Midbrain (tissue), 1 donor: ENCODE results near the gene NFIA.

ENCODE experiments used
- DNase-seq: peaks from one replicate; lab custom pipeline; 2025; lab: John Stamatoyannopoulos, UW

NFIA gene

DNA sequence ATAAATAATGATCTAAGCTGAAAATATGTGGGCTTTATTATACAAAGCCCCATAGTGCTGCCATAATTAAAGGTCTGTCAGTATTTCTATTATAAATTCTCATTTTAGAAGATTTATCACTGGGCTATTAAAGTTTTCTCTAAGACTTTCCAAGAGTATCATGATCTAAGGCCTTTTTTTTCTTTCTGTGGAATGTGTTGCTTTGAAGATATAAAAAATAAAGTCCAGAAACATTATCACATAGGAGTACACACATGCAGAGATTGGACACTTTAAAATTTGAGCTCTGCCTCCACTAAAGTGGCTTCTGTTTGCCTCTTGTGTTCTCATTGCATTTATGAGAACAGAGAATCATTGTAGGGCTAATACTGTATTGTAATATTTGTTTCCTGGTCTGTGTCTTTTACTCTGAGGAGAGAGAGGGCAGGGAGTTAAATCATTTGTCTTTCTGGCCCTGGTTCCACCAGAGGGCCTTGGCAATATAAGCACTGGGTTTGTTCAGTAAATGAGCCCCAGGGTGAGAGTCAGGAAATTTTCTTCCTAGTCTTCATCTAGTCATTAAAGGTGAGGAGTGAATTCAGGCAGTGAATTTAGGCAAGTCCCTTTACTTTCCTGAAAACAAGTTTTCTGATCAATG is 70.2 kb downstream of the NFIA start:
- no peak for DNase-seq

DNA sequence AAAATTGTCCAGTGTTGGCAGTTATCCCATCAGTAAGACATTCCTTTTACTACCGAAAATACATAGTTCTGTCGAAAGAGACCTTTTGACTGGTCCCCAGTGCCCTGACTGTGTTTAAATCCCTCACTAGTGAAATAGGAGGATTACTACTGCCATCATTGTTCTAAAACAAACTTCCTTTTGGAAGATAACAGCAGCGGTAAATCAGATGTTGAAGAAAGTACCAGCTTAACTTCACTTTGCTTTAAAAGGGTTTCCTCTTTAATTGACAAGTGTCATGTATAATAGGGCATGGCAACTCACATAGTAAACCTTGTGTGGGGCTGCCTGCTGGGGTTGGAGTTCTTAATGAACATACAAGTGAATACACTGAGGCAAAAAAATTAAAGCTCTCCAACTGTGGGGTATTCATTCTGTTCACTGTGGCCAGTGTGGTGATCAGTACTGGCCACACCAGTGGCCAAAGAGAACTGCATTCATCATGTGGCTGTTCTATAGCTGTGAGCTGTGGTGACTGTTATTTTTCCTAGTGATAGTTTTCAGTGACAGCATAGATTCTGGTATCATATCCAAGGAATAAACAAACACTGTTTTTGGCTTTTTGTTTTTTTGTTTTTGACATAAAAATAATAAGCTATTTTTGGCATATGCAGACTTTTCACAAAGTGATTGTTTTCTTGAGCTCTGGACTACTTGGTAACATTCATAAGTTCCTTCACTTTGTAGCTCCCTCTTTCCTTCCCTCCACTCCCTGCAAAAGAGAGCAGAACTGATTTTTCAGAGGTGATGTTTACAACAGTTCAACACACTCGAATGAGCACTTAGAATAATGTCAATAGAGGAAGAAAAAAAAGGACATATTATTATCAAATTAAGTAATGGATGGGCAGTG is 74.5 kb downstream of the NFIA start:
- no peak for DNase-seq

DNA sequence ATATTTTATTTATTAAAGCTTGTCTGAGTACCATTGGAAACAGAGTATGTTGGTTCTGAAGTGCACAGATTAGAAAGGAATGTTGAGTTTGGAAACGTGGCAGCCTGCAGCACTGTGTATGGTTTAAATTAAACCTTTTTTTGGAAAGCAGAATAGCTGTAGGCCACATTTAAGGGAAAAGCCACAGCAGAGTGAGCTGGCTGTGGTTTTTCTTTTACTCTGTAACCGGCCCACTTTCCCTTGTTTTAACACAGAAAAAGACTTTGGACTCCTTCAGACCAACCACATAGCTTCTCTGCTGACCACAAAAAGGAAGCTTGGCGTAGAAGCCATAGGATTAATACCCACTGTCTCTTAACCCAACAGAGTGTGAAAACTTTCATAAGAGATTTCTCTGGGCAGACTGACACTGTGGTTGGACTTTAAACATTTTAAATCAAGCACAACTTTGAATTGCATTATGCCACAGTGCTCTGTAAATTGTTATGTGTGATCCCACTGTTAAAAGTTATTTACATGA is 75.2 kb downstream of the NFIA start:
- DNase-seq = no peak

DNA sequence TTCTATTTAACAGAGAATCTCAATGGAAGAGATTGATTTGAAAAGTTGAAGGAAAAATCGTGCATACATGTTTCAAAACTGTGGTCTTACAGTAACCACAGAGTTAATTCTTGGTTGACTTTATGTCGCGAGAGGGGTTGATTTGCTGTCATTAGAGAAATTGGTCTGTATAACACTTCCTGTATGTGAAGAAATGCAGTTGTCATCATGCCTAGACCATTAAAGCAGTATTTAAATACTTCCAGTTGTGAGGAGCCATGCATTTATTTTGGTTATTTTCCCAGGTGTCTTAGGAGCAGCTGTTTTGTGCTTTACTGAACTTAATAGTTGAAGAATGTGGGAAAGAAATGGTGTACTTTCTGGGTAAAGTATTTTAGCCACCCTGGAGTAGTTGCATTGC is 76.2 kb downstream of the NFIA start:
- no peak for DNase-seq

DNA sequence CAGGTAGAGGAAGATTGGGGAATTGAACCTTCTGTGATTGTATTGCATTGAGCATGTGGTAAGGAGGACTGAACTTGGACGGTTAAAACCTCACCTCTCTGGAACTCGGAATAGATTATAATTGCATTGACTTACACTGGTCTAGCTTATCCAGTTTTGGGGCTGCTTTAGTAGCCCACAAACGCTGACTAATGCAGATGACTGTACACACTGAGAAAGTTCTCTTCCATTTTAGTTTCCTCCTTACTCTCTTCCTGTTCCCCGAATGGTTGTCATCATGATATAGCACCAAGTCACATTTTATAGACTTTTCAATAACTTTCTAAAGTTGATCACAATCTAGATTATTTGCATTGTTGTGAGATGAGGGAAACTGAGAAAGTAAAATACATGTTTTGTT is 78.2 kb downstream of the NFIA start:
- DNase-seq = no peak

DNA sequence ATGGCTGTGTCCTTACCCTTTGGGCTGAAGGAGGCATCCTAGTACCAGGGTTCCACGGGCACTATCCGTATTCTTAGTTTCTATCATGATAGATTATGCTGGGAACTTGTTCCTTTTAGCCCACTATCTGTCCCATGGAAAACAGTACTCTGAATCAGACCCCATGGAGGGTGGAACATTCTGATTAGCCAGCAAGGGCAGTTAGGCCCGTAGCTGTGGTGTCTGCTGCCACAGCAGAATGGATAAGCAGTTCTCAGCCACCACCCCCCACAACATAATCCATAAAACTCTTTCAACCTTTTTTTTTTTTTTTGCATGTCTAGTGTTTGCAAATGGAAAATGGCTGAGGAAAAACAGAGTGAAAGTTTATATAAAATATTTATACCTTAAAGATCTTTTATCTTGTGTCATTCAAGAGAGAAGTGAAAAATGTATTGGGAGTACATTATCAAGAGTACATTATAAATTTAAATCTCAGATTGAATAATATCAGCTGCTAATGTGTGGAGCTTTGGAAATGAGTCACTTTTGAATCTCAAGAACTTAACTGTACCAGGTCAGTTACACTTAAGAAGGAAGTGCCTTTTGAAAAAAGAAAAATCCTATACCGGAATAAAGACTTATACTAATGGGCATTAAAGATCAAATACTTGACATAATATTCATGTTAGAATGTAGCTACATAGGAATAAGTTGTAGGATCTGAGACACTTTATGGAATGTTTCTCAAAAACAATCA is 80.3 kb downstream of the NFIA start:
- DNase-seq = no peak

DNA sequence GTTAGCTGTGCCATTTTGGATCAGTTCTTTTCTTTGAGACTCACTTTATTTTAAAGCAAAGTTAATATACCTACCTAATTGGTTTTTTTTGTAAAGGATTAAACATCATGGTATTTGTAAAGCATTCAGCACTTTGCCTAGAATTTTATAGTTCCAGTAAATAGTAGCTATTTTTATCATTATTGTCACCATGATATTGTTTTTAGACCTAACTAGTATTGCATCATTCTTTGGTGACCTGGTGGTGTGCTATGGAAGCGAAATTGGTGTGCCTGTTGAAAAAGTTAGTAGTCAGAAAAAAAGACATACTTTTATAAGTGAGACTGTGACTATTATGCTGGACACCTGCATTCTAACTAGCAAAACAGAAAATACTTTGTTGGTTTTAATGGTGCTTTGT is 81.0 kb downstream of the NFIA start:
- no peak for DNase-seq

DNA sequence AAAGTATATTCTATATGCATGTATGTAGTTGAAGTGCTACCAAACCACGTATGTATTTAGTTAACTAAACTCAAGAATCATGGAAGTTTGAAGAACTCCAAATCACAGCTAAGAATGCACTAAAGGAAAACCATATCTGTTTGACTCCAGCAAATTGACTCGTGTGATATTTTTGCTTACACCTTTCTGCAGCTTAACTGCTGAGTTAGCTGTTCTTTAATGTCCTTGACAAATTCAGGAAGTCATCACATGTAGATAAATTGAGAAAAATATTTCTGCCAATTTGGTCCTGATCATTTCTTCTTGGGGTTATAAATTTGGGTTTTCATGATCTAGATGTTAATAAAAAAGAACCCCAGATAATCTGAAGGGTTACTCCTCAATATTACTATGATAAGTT is 83.0 kb downstream of the NFIA start:
- DNase-seq = no peak

DNA sequence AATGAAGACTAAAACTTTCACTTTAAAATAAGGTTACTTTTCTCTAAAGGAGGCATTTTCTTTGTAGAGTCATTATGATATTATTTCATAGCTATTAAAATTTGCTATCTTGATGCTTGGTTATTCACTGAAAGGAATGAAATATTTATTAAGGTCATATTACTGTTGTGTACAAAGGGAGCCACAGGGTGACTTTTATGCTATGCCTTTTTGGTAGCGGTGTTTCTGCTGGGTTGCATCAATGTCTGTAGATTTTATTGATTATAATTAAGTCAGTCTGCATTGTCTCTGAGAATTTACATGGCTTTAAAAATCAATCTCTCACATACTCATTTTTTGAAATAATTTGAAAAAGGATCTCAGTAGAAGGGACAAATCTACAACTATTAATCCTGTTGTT is 84.9 kb downstream of the NFIA start:
- no peak for DNase-seq

DNA sequence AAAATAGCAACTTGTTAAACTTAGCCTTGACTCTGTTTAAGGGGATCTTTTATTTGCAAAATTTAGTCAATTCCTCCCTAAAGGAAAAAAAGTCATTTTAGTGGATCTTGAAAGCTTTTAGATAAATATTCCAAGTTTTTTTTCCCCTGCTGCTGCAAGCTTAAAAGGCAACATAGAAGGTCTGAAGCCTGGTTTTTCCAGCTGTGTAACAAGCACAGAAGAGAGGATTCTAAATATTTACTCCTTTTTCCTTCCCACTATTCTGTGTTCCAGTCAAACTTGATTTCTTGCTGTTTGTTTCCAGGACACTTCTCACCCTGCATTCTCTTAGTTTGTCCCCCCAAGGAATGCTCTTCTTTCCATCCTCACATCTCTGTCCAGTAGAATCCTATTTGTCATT is 86.7 kb downstream of the NFIA start:
- DNase-seq = no peak

DNA sequence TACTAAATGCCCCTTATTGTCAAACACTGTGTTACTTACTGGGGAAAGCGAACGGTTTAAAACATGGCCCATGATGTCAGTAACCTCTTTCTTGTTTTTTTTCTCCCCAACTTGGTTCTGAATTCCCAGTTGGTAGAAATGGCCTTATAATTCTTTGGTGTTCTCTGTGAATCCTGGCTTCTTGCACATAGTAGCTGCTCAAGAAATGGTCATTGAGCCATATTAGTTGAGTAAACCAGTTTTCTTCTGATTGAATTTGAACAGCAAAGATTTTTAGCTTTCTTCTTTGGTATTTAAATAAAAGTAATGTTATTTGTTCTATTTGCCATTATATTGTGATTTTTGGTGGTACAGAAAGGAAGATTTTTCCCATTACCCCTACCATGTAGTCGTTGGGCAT is 87.3 kb downstream of the NFIA start:
- DNase-seq = no peak

DNA sequence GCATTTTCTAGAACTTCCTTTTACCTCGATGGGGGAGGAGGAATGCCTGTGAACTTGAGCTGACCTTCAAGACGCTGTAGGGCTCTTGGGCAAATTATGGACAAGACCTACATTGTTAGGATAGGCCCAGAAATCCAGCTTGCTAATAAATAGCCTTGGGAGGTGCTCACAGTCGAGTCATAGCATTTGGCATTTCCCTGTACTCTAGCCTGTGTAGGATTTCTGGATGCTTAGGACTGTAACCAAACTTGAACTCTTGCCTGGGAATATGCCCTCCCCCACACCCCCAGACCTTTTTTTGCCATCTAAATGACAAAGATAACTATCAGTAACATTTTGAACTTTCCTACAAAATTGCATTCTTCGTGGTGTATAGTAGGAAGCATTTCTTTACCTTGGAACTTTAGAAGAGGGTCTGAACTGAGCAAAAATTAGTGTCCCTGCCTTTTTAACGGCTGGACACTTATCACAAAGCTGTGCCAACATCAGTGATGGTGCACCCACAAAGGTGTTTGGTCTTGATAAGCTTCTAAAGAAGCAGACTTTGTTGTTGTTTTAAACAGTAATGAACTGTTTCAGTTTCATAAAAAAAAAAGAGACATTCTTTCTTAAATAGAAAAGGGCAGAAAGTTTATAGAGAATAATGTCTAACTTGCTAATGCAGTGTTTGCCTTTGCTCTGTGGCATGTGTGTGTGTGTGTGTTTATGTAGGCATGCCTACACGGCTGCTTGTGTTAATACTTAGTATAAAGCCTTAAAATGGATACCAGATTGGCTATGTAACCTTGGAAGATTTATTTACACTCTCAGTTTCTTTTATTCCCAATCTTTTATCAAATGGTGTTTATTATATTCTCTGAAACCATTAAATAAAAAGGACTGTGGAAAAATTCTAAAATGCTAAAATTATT is 88.2 kb downstream of the NFIA start:
- no peak for DNase-seq

DNA sequence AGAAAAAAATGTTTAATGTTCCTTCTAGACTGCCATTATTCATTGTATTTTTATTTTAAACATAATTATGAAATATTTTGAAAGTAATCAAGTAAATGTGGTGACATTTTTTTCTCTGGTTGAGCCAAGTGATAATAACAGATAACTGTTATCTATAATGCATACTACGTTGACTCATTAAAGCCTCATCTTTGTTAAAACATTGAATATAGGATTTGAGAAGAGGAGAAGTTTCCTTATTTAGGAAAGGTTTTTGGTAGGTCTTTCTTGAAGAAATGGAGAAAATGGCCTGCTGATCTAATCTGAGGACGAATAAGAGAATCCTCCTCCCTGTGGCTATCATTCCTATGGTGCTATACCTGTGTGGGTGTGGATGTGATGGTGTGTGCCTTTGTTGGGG is 89.0 kb downstream of the NFIA start:
- no peak for DNase-seq

DNA sequence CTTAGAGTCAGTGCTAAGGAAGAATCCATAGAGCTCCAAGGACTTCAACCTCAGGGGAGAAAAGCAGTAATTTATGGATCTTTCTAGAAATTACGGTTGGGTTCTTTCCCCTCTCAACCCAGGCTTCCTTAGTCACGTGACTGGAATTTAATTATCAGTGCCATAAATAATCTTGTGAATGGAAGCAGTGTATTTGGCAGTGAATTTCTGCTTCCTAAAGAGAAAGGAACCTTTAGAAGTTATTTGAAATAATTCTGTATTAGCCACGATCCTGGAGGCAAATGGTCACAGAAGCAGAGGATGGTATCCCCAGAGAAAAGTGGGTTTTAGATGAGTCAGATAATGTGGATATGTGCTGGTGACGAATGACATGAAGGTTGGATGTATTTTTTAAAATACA is 89.6 kb downstream of the NFIA start:
- DNase-seq = no peak

DNA sequence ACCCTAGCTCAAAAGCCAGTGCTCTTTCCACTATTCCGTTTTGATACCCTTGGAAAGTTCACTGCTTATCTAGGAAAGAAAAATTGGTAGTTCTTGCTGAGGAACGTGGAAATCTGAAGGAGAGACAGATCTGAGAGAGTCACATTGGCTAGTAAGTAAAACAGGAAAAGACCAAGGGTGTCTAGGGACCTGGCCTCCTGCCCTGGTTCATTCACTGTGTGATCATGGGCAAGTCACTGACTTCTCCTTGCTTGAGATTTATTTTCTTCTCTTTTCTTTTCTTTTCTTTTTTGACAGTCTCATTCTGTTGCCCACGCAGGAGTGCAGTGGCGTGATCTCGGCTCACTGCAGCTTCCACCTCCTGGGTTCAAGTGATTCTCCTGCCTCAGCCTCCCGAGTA is 90.8 kb downstream of the NFIA start:
- no peak for DNase-seq

DNA sequence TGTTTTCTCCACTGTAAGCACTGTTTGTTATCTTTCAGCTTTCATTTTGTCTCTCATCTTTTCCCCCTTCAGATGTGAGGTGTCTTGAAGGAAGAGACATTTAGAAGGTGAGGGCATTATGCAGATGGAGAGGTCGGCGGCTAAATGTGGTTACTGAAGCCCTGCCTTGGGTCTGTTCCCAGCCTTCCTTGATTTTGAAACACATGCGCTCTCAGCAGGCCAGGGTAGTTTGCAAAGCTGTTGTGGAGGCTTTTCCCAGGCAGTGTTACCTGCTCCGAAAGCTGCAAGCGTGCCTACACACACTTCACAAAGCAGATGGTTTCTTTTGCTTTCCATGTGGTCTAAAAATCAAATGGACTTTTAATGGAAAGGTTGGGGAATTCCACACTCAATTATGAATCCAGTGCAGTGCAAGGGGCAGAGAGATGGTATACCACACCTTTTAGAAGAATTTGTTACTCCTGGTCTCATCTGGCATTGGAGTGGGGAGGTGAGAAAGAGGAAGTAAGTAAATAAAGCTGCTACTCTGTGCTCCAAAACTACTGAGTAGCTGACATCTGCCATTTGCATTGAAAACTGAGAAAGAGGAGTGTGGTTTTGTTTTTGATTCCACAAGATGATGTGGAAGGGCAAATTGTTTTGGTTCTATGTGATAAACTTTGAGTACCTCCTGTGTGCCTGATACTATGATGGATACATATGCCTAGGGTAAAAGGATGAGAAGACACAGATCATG is 91.9 kb downstream of the NFIA start:
- no peak for DNase-seq

DNA sequence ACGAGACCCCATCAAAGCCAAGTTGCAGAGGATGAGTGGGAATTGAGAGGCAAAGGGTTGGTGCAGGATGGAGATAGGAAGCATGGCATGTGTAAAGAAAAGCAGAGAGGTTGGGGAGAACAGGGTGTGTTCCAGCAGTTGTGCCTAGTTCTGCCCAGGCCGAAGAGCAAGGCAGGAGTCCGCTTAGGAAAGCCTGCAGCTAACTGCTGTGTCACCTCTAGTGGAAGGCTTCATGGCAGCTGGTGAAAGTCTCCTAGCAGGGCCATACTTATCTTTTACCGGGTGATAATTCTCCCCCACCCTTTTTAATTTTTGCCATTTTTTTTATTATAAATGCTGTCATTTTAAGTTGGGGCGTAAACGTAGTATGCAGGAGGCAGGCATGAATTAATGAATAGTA is 93.6 kb downstream of the NFIA start:
- no peak for DNase-seq

DNA sequence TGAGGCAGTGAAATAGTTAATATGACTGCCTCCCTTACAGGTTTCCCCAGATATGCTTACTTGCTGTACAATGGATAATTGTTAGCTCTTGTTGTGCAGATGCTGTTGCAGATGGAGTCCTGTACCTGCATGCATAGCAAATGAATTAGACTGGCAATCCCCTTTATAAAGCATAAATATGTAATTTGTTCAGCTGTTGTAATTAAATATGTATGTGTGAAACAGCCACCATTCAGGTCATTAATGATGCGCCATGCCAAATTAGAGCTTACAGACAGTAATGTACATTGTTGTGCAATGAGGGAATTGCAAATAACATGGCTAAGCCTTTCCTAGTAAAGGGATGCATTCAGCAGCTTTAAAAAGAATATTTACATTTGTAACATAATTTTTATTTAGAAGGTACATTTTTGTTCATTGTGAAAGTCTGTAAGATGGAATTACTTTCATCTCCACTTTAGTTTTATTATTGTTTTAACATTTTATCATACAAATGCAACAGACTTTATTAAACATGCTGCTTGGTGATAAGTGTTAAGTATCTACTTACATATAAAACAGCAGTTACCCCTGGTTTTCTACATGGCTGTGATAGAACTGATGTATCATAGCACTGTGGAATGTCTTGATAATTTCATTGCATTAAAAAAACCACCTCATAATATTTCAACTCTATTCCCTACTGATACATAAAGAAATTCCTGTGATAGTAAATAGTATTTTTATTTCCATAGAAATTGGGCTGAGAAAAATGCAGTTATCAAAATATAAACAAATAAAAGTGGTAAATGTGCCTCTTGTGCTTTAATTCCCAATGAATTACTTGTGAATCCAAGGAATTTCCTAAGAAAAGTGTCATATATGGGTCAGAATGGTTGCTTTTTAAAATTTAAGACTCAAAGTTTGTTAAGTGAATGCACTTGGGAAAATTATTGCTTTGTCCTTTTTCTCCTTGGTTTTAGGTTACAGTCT is 99.0 kb downstream of the NFIA start:
- no peak for DNase-seq

DNA sequence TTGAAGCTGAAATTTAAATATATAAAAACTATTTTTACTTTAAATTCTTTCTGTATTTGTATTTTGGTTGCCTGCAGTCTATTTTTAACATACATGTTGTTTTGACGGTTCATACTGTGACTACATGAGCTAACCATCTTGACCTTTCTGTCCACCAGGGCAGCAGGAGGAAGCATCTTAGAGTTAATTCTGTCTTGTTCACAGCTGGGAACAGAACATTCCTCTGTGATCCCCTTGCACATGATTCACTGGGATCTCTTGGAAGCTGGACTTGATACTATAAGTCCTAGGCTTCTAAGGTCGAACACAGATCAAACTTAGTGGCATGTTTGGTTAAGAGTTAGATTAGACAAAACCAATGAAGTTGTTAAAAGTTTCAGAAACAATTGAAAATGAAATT is 99.7 kb downstream of the NFIA start:
- no peak for DNase-seq

DNA sequence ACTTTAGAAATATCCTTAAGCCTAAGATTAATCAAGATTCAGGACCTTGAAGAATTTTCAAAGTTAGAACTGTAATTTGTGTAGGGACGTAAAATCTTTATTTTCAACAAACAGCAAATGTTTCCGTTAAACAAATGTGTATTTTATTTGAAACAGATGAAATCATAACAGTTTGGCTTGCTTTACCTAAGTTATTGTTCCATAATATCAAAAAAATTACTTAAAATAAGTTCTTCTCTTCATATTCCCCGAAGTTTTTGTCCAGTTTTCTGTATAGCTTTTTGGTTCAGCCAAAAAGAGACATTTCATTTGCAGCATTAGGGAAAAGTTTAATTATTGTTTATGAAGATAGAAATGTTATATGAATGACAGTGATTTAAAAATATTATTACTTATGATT is 100.1 kb downstream of the NFIA start:
- no peak for DNase-seq
